Endometrium (tissue), 2 donors: ENCODE data around the gene ERH.
"Not testable (repeated sequence)": the region's sequence is repeated elsewhere in the genome, so short reads cannot be mapped to it uniquely, and the experiment has no call there.

Experiments used
- FAIRE-seq: peaks from 2 replicates; lab custom pipeline; 2012; peaks lifted over from hg19 to GRCh38; lab: Jason Lieb, UNC
- donor health status: control.
- donor health status: control.

Gene ERH

DNA sequence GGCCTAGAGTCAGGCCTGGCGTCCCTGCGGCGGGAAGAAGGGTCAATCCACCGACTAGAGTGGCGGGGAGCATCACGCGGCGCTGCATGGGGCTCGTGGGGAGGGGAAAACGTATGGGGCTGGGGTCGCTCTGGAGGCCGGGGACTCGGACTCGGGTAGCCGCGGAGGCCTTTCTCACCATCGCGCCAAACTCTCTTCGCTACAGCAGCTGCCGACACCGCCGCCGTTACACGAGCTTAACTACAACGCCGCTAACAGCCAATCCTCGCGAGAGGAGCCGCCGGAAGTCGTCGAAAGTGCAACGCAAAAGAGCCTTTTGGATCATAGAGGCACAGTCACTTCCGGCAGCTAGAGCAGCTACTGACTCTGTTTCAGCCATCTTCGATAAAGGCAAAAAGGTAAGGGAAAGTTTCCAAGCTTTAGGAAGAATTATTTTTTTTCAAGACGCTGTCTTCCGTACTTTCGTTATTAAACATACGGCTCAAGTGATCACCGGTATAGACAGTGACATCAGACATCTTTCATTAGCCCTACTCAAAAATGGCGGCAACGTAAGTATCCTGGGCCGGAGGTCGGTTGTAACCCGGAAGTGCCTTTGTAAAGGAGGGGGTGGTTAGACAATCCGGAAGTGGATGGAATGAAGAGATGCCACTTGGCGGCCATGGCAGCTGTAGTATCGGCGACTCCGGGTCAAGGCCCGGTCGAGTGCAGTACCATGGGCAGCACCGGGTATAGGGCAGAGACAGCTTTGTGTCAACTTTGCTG lies at the start of gene ERH, which contains the start of gene SLC39A9:
Gene ERH, minus strand, starts transcription at position 247 of the 765 bp plus-strand sequence. Its CDS starts 66 bp downstream, at position 181.
Gene SLC39A9, plus strand, starts transcription at position 640 of the 765 bp plus-strand sequence. CDS start 678 bp downstream, outside the sequence.
- peak; percentile 93 for FAIRE-seq

DNA sequence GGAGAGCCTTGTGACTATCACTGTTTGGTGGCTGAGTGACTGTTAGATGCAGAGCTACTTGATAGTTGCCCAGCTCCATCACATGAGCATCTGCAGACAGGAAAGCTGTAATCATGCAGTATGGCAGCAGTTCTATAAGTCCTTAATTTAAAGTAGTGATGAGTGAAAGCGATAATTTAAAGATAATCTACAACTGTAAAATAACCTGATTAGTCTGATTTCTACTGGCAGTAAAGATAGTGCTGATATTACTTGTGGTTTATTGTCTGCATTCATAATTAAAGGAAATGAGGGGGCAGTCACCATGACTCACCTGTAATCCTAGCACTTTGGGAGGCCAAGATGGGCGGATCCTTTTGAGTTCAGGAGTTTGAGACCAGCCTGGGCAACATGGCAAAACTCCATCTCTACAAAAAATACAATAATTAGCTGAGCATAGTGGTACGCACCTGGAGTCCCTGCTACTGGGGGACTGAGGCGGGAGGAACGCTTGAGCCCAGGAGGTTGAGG lies 45.3 kb upstream of the ERH start:
- FAIRE-seq: no peak

DNA sequence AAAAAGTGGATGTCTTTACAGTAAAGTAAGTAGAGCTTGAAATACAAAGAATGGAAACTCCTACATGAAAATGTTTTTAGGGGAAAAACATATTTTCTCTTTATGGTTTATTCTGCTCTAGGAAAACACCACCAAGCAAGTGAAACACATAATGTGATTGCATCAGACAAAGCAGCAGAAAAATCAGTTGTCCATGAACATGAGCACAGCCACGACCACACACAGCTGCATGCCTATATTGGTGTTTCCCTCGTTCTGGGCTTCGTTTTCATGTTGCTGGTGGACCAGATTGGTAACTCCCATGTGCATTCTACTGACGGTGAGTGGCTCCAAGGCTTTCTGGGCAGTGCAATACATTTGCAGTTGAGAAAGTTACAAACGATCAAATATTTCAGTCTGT lies 43.8 kb upstream of the ERH start:
- FAIRE-seq: no peak

DNA sequence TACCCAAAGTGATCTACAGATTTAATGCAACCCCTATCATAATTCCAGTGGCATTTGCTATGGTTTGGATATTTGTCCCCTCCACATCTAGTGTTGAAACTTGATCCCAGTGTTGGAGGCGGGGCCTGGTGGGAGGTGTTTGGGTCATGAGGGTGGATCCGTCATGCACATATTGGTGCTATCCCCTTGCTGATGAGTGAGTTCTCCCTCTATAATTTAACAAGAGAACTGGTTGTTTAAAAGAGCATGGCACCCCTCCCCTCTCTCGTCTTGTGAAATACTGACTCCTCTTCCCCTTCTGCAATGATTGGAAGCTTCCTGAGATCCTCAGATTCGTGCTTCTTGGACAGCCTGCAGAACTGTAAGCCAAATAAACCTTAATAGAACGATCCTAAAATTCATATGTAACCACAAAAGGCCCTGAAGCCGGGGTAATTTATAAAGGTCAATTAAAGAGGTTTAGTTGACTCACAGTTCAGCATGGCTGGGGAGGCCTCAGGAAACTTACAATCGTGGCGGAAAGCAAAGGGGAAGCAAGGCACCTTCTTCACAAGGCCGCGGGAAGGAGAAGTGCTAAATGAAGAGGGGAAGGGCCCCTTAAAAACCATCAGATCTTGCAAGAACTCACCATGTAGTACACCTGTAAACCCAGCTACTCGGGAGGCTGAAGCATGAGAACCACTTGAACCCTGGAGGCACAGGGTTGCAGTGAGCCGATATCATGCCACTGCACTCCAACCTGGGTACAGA lies 41.6 kb upstream of the ERH start:
- FAIRE-seq: no peak

DNA sequence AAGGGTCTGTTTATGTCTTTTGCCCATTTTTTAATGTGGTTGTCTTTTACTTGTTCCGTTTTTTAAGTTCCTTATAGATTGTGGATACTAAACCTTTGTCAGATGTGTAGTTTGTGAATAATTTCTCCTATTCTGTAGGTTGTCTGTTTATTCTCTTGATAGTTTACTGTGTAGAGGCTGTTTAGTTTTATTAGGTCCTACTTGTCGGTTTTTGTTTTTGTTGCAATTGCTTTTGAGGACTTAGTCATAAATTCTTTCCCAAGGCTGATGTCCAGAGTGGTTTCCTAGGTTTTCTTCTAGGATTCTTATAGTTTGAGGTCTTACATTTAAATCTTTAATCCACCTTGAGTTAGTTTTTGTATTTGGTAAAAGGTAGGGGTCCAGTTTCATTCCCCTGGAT lies 34.3 kb upstream of the ERH start:
- FAIRE-seq: no peak

DNA sequence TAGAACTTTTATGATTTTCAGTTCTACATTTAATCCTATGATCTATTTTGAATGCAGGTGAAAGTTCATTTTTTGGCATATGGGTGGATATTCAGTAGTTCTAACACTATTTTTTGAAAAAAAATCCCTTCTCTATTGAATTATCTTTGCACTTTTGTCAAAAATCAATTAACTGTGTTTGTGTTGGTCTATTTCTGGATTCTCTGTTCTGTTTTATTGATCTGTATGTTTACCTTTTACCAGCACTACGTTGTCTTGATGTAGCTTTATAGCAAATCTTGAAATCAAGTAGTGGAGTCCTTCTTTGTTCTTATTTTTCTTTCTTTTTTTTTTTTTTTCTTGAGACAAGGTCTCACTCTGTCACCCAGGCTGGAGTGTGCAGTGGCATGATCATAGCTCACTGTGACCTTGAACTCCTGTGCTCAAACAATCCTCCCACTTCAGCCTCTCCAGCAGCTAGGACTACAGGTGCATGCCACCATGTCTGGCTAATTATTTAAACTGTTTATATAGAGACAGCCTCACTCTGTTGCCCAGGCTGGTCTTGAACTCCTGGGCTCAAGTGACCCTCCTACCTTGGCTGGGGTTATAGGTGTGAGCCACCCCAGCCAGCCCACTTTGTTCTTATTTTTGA lies 32.3 kb upstream of the ERH start:
- FAIRE-seq: no peak

DNA sequence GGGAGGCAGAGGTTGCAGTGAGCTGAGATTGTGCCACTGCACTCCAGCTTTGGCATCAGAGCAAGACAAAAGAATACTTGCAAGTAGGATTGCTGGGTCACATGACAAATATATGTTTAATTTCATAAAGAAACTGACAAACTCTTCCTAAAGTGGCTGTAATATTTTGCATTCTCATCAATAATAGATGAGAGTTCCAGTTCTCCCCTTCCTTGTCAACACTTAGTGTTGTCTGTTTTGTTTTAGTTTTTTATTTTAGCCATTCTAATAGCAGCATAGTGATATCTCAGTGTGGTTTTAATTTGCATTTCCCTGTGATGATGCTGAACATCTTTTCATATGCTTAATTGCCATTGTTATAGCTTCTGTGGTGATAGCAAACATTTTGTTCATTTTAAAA lies 31.5 kb upstream of the ERH start:
- FAIRE-seq: no peak

DNA sequence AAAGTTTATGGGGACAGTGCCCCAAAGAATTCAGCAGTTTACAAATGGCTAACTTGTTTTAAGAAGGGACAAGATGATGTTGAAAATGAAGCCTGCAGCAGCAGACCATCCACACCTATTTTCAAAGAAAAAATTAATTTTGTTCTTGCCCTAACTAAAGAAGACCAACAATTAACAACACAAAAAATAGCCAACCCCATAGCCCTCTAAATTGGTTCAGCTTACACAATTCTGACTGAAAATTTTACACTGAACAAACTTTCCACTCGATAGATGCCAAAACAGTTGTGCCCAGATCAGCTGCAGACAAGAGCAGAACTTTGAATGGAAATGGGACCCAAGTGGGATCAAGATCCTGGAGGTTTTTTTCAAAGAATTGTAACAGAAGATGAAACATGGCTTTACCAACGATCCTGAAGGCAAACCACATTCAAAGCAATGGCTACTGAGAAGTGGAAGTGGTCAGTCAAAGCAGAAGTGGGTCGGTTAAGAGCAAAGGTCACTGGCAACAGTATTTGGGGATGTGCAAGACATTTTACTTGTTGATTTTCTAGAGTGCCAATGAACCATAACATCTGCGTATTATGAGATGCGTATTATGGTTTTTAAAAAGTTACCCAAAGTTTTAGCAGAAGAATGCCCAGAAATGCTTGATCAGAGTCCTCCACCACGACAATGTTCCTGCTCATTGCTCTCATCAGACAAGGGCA lies 30.3 kb upstream of the ERH start:
- FAIRE-seq: no peak

DNA sequence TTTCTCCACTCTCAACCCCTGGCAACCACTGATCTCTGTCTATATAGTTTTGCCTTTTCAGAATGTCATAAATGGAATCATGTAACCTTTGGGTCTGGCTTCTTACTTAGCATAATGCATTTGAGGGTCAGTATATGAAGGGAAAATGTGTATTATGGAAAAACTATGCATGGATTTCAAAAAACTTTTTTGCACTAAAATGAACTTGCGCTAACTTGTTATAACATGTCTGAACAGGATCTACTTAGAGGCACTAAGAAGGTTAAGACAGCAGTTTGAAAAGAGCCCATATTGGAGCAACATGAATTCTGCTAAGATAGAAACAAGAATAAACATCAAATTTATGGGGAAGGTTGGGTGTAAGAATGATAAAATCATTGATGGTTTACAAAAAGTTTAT lies 29.5 kb upstream of the ERH start:
- no peak for FAIRE-seq

DNA sequence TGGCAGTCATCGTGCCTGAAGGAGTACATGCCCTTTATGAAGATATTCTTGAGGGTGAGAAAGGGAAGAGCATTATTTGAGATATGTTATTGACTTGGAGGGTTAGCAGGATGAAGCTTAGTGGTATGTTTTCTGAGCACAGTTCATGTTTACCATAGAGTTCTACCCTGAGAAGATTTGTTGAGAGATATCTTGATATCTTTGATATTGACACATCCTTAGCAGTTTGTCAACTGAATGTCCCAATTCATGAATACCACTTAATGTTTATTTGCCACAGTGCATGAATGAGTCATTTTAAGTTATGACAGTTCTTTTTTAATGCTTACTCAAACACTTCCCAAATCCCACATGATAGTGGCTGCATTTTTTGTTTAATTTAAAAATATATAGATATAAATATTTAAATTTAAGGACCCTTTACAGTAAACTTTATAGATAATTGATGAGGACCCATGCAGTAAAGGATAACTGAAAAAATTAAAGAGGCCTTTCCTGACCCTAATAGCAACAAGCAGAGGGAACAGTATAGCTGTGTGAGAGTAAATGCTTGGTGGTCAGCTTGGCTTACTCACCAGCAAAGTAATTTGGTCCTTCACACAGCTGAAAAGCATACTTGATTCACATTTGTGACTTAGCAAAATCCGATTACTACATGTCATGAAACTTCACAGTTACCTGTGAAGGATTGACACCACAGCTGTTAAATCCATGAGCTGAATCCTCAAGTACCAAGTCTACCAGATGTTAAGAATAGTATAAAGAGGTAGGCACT lies 26.2 kb upstream of the ERH start:
- no peak for FAIRE-seq

DNA sequence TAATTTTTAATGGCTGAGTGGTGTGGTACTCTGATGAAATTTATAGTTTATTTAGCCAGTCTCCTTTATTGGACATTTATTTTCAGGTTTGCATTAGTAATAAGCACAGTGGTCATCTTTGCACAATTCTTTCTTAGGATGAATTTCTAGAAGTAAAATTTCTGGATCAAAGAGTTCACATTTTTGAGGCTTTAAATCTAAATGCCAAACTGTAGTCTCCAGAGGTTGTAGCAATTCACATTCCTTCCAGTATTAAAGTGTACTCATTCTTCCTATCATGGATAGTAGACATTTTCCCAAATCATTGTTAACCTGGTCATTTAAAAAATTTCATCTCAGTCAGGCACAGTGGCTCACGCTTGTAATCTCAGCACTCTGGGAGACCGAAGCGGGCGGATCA lies 25.2 kb upstream of the ERH start:
- no peak for FAIRE-seq

DNA sequence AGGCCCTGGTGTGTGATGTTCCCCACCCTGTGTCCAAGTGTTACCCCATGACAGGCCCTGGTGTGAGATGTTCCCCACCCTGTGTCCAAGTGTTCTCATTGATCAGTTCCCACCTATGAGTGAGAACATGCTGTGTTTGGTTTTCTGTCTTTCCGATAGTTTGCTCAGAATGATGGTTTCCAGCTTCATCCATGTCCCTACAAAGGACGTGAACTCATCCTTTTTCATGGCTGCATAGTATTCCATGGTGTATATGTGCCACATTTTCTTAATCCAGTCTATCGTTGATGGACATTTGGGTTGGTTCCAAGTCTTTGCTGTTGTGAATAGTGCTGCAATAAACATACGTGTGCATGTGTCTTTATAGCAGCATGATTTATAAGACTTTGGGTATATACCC lies 18.0 kb upstream of the ERH start:
- FAIRE-seq: not testable (repeated sequence)

DNA sequence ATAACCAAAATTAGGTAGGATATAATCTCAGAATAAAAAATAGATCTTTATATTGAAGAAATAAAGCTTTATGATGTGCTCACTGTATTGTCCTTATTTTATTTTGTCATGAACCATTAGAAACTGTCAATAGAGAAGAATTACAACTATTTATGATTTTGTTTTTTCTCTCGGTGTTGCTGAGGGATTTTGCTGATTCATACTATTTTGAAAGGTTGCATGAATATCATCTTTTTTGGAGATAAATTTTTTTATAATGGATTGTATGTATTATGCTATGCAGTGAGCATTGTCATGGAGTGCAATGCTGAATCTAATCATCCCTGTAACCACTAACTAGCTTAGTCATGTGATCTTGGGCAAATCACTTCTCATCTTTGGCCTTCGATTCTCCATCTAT lies 15.4 kb upstream of the ERH start:
- FAIRE-seq: no peak

DNA sequence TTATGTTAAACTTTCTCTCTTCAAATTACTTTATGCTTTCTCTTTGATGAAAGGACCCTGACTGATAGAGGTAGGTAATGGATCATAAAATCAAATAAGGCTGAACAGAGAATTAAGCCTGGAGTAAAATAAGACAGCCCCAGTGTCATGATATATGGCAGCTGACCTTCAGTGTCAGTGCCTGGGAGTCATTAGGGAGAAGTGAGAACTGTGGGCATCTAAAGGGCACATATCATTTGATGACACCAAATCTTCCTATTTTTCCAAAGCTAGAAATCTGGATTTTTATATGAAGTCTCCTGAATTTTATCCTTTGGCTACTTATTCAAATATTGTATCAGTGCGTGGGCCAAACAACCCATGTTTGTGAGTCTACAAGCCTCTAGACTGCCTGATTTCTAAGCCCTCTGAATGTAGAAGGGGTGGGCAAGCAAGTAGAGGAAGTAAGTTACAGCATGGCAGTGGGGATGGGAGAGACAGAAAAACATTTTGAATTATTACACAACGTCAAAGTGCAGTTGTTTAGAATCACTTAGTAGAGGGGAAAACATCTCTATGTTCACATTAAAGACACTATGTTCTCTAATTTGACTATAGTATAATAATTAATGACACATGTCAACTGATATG lies 10.3 kb upstream of the ERH start:
- no peak for FAIRE-seq

DNA sequence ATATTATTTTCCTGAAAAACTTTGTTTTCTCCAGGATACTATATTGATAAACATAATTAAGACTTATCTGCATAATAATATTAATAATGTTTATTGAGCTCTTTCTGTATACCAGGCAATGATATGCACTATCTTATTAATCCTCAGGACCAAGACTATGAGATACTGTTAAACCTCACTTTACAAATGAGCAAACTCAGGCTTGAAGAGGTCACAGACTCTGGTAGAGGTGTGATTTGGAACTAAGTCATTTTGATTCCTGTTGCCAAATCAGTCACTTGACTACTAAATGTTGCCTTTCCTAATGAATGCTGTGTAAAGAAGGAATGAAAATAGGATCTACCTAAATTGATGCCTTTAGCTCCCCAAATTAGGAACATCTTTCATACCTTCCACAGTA lies 7.7 kb upstream of the ERH start:
- no peak for FAIRE-seq

DNA sequence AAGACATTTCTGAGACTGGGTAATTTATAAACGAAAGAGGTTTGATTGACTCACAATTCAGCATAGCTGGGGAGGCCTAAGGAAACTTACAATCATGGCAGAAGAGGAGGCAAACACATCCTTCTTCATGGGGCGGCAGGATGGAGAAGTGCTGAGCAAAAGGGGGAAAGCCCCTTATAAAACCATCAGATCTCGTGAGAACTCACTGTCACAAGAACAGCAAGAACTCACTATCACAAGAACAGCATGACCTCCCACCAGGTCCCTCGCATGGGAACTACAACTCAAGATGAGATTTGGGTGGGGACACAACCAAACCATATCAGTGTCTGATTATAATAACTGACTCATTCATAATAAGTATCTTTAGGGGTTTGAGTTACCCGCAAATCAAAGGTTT lies 6.8 kb upstream of the ERH start:
- no peak for FAIRE-seq

DNA sequence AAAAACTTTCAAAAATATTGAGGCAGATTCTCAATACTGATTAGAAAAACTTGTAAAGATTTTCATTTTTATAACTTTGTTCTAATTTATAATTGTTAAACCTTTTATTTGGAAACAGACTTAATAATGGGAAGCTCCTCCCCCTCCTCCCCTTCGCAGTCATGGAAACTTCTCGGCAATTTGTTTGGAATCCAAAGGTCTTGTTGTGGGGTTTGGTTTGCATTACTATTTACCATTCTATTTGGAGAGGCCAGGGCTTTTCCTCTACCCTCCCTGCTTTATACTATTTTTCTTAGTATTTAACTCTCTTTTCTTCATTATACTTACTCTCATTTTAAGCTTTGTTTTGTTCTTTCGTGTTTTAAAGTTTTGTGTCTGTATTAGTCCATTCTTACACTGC lies 6.4 kb upstream of the ERH start:
- no peak for FAIRE-seq

DNA sequence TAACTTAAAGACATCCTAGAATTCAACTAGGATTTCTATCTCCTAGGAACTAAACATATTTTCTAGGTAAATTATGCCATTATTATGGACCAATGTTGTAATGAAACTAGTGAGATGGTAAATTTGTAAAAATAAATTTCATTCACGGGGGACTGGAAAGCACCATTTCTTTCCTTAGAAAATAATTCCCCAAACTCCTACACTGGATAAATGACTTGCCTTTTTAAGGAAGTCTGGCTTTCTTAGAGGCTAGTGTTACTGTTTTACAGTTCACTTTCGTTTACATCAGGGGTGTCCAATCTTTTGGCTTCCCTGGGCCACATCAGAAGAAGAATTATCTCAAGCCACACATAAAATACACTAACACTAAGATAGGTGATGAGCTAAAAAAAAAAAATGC lies 3.7 kb upstream of the ERH start:
- FAIRE-seq: no peak

DNA sequence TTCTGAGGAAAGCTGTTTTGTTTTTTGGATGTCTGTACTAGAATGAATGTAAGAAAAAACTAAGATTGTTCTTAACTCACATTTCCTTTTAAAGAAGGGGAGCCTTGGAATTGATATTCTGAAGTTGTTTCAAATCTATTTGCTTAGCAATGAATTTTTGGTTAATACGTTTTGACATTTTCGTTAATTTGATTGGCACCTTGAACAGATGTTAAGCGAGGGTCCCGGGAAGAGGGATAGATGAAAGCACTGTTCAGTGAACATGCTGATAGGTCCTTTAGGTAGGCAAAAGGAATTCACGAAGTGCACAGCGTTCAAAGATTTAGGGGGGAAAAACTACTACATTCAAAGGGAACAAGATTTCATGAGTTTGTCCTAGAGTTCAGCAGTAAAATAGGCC lies 2.1 kb upstream of the ERH start:
- no peak for FAIRE-seq

DNA sequence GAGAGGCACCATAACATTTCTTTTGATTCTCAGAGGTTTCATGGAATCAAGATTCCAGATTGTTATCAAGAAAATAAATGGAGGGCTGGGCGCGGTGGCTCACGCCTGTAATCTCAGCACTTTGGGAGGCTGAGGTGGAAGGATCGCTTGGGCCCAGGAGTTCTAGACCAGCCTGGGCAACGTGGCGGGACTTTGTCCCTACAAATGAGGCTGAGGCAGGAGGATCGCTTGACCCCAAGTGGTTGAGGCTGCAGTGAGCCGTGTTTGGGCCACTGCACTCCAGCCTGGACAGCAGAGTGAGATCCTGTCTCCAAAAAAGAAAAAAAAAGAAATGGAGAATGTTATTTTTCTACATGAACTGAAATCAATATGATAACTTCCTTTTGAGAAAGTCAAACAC lies 1.7 kb upstream of the ERH start:
- FAIRE-seq: no peak

DNA sequence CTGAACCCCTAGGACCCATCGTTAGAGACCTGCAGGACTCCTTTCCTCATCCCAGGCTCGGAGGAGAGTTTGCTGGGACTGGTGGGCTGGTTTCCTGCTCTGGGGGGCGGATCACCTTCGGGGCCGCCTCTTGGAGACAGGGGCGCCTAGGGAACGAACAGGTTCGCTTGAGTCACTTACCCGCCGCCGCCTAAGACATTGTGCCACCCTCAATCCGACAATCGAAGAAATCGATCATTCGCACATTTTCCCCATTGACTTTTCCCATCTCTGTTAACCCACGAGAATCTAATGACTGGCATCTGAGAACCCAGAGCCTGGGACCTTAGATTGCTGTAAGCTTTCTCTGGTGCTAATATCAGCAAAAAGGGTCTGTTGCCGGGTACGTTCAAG lies 715 bp upstream of the ERH start:
- FAIRE-seq: no peak
